ENCODE data around the gene LDLRAD3. TPM values are rescaled to one million over a fixed set of nuclear protein-coding genes. Genes with fewer than 3 reads are reported as not detected.

The LDLRAD3 gene
- polyA plus RNA-seq, 1 experiment, result 7.8 TPM

DNA sequence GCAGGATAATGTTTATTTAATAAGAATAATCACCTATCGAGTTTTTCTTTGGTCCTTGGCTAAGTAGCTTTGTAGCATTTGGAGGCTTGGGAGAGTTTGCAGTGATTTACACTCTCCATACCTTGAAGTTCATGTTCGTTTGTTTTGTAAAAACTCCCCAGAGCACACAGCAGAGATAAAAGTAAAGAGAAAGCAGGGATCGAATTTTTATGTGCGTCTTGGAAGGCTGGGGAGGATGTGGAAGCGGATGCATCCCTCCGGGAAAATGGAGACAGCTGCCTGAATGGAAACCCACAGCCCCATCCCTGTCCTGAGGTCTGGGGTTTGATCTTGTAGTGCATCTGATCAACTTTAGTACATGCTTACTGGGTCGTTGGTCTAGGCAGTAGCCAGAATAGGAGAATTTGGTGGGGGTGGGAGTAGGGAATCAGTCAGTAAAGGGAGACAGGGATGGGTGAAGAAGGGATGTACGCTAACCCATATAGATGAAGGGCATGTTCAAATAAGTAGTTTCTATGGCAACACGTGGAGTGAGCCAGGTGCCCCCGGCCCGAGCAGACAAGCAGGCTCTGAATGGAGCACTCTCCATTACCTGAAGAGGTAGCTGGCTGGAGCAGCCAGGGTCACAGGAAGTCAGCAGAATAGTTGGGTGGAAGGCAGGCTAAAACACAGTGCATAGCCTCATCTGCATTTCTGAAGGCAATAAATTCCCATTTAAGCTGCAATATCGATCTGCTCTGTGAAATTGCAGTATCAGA lies 197.5 kb downstream of the LDLRAD3 start:
- CTCF ChIA-PET, result interaction anchor here (0.5 to 4.3 kb wide), 3 partner anchors 10 to 319 kb away, joined by 4 to 16 read pairs (median 6); no protein-coding TSS in a partner anchor
- POLR2A ChIA-PET, result no interaction called here

DNA sequence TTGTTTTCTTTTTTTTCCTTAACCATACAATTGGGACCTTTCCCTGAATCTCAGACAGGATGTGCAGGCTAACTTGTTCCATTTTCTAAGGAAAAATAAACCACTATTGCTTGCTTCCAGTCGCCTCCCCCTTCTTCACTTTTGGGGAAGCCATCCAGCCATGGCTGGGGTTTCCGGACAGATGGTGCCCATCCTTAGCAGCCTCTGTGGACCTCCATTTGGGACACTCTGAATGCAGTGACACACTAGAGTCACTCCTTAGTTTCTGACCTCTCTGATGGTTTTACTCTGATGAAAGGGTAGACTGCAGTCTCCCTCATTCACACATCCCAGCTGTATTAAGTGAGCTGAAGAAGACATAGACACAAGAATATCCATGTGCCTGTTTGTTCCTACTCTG lies 198.1 kb downstream of the LDLRAD3 start:
- CTCF ChIA-PET, result interaction anchor here (4.3 kb wide), 1 partner anchor 10 kb away, joined by 16 read pairs; no protein-coding TSS in a partner anchor
- Histone ChIP-seq H3K27me3 (ENCODE audit: control insufficient read depth, insufficient read depth, low read length) (no peaks in the 10 kb centered on the region), H3K27ac (ENCODE audit: low read depth, low read length) (no peak overlapping the region), H3K4me3 (ENCODE audit: low read depth, low read length) (no peak overlapping the region), H3K9me3 (ENCODE audit: control insufficient read depth, insufficient read depth, low read length) (no peaks in the 10 kb centered on the region)
- no peak for DNase-seq (ENCODE audit: low read depth, low spot score)
- TF ChIP-seq, protein P1, sequence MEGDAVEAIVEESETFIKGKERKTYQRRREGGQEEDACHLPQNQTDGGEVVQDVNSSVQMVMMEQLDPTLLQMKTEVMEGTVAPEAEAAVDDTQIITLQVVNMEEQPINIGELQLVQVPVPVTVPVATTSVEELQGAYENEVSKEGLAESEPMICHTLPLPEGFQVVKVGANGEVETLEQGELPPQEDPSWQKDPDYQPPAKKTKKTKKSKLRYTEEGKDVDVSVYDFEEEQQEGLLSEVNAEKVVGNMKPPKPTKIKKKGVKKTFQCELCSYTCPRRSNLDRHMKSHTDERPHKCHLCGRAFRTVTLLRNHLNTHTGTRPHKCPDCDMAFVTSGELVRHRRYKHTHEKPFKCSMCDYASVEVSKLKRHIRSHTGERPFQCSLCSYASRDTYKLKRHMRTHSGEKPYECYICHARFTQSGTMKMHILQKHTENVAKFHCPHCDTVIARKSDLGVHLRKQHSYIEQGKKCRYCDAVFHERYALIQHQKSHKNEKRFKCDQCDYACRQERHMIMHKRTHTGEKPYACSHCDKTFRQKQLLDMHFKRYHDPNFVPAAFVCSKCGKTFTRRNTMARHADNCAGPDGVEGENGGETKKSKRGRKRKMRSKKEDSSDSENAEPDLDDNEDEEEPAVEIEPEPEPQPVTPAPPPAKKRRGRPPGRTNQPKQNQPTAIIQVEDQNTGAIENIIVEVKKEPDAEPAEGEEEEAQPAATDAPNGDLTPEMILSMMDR (IDR thresholded peaks at IDR 0.05; ENCODE audit: low read depth, low read length), result no peak
- POLR2A ChIA-PET, result no interaction called here

More for the DNA sequence above, 197.5 kb downstream of the LDLRAD3 start:
- TF ChIP-seq, protein P1 (IDR thresholded peaks at IDR 0.05; ENCODE audit: low read depth, low read length), result no peak
- no peak for DNase-seq (ENCODE audit: low read depth, low spot score)
- Histone ChIP-seq H3K4me3 (ENCODE audit: low read depth, low read length) (no peak overlapping the region), H3K9me3 (ENCODE audit: control insufficient read depth, insufficient read depth, low read length) (no peaks in the 10 kb centered on the region), H3K27ac (ENCODE audit: low read depth, low read length) (no peak overlapping the region), H3K27me3 (ENCODE audit: control insufficient read depth, insufficient read depth, low read length) (no peaks in the 10 kb centered on the region)

DNA sequence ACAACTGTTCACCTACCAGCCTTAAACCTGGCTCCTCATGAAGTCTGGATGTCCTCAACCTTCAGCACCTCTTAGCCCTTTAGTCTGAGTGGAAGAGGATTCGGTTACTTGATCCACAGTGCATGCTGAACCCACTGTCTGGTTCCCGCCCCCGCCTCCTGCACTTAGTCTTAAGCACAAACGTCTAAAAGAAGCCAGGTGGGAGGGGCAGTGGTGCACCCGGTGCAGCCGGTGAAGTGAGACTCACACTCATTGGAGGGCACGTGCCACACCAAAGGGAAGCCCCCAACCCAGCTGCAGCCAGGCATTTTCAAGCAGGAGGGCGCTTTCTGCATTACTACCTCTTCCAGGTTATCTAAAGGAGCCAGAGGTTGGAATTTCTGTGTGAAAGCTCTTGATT lies 198.6 kb downstream of the LDLRAD3 start:
- no peak overlapping the region for H3K4me3 ChIP-seq (ENCODE audit: low read depth, low read length)
- no peak overlapping the region for H3K27ac ChIP-seq (ENCODE audit: low read depth, low read length)
- DNase-seq (ENCODE audit: low read depth, low spot score), result no peak
- POLR2A ChIA-PET, result no interaction called here
- CTCF ChIA-PET, result interaction anchor here (4.3 kb wide), 1 partner anchor 11 kb away, joined by 16 read pairs; no protein-coding TSS in a partner anchor
- no peaks in the 10 kb centered on the region for H3K9me3 ChIP-seq (ENCODE audit: control insufficient read depth, insufficient read depth, low read length)
- TF ChIP-seq, protein P1 (IDR thresholded peaks at IDR 0.05; ENCODE audit: low read depth, low read length), result no peak
- no peaks in the 10 kb centered on the region for H3K27me3 ChIP-seq (ENCODE audit: control insufficient read depth, insufficient read depth, low read length)

DNA sequence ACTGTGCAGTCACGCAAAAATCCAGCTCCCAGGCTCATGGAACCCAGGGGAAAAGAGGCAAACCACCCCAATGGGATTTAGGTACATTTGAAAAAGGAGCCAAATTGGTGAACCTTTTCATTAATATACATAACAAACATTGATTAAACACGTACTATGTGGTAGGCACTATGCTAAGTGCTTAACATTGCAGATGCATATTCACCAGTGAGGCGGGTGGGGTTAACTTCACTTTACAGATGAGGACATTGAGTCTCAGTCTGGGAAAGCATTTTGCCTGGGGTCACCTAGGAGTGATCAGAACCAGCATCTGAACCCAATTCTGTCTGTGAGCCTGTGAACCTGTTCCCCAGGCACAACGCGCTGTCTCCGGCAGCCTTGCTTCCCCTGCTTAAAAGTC lies 199.0 kb downstream of the LDLRAD3 start:
- no peaks in the 10 kb centered on the region for H3K9me3 ChIP-seq (ENCODE audit: control insufficient read depth, insufficient read depth, low read length)
- CTCF ChIA-PET, result interaction anchor here (4.3 kb wide), 1 partner anchor 11 kb away, joined by 16 read pairs; no protein-coding TSS in a partner anchor

DNA sequence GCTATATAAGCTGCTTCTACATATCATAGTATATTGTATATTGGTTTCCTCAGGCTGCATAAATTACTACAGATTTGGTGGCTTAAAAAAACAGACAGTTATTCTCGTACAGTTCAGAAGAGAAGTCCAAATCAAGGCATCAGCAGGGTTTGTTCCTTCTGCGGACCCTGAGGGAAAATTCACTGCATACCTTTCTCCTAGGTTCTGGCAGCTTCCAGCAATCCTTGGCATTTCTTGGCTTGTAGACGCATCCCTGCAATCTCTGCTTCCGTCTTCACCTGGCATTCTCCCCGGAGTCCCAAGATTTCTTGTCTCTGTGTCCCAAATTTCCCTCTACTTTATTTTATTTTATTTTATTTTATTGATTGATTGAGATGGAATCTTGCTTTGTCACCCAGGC lies 202.6 kb downstream of the LDLRAD3 start:
- TF ChIP-seq, protein P1 (IDR thresholded peaks at IDR 0.05; ENCODE audit: low read depth, low read length), result no peak
- no peak overlapping the region for H3K27ac ChIP-seq (ENCODE audit: low read depth, low read length)
- ChIA-PET CTCF (interaction anchor here (0.5 to 1.5 kb wide), 3 partner anchors 15 to 325 kb away, joined by 3 to 8 read pairs (median 5); no protein-coding TSS in a partner anchor), POLR2A (no interaction called here)
- no peak overlapping the region for H3K4me3 ChIP-seq (ENCODE audit: low read depth, low read length)
- H3K9me3 ChIP-seq (ENCODE audit: control insufficient read depth, insufficient read depth, low read length), result no peaks in the 10 kb centered on the region
- no peaks in the 10 kb centered on the region for H3K27me3 ChIP-seq (ENCODE audit: control insufficient read depth, insufficient read depth, low read length)
- DNase-seq (ENCODE audit: low read depth, low spot score), result no peak

More for the DNA sequence above, 199.0 kb downstream of the LDLRAD3 start:
- Histone ChIP-seq H3K27ac (ENCODE audit: low read depth, low read length) (no peak overlapping the region), H3K4me3 (ENCODE audit: low read depth, low read length) (no peak overlapping the region), H3K27me3 (ENCODE audit: control insufficient read depth, insufficient read depth, low read length) (no peaks in the 10 kb centered on the region)
- no peak for DNase-seq (ENCODE audit: low read depth, low spot score)
- TF ChIP-seq, protein P1 (IDR thresholded peaks at IDR 0.05; ENCODE audit: low read depth, low read length), result no peak
- POLR2A ChIA-PET, result no interaction called here
